Osteoblast (primary cell): ENCODE results near the gene ST6GALNAC5. TPM values are rescaled to one million over a fixed set of nuclear protein-coding genes. Genes with fewer than 3 reads are reported as not detected.

Experiments used
- DNase-seq: peaks from one replicate; pipeline ENCODE4 v3.0.0; 2011; ENCODE audit warnings: low spot score, mixed read lengths; ENCODE audit not compliant: insufficient read length; ENCODE audit errors: missing footprints
- H2AFZ ChIP-seq: 2 replicates; pipeline ENCODE4 v1.6.0; 2011; ENCODE audit warnings: mild to moderate bottlenecking, low read length
- H3K27ac ChIP-seq: 2 replicates; pipeline ENCODE4 v1.5.1; 2011; ENCODE audit warnings: mild to moderate bottlenecking, low read depth, low read length, moderate library complexity
- H3K27me3 ChIP-seq: 2 replicates; pipeline ENCODE4 v1.6.0; 2012; ENCODE audit warnings: mild to moderate bottlenecking, control low read depth, inconsistent platforms, low read length, moderate library complexity; ENCODE audit not compliant: insufficient read depth
- H3K36me3 ChIP-seq: 2 replicates; pipeline ENCODE4 v1.5.1; 2011; ENCODE audit warnings: mild to moderate bottlenecking, low read length, control low read depth, moderate library complexity; ENCODE audit not compliant: insufficient read depth
- H3K4me1 ChIP-seq: 2 replicates; pipeline ENCODE4 v1.5.1; 2011; ENCODE audit warnings: mild to moderate bottlenecking, low read length, control low read depth, moderate library complexity; ENCODE audit not compliant: insufficient read depth
- H3K4me2 ChIP-seq: 2 replicates; pipeline ENCODE4 v1.6.0; 2011; ENCODE audit warnings: mild to moderate bottlenecking, low read length; ENCODE audit not compliant: insufficient read depth
- H3K4me3 ChIP-seq: fragments of 200-600 bp; sonication (generic); 3 replicates; pipeline ENCODE4 v1.5.1; 2012; ENCODE audit warnings: mild to moderate bottlenecking, low read length, inconsistent platforms; ENCODE audit not compliant: insufficient read depth
- H3K79me2 ChIP-seq: 2 replicates; pipeline ENCODE4 v1.6.0; 2012; ENCODE audit warnings: mild to moderate bottlenecking, low read length, control low read depth, inconsistent platforms; ENCODE audit not compliant: insufficient read depth
- H3K9me3 ChIP-seq: 2 replicates; pipeline ENCODE4 v1.5.1; 2011; ENCODE audit warnings: low read depth, low read length, control low read depth
- H4K20me1 ChIP-seq: 2 replicates; pipeline ENCODE4 v1.6.0; 2012; ENCODE audit warnings: mild to moderate bottlenecking, low read length, control low read depth; ENCODE audit not compliant: insufficient read depth
- total RNA-seq: library from RNA; depleted of rRNA; stranded (reverse); fragments of >200 nt; gene quantifications from 2 replicates; pipeline ENCODE4 v1.2.3, GENCODE V29; 2012
- TF ChIP-seq, protein P1 (sequence below): IDR thresholded peaks from 2 replicates; pipeline ENCODE4 v1.5.1; 2011; ENCODE audit warnings: mild to moderate bottlenecking, low read depth, low read length, moderate library complexity; ENCODE audit errors: extremely low read depth

The ST6GALNAC5 gene
- total RNA-seq, 1 donor: 1.1 TPM

DNA sequence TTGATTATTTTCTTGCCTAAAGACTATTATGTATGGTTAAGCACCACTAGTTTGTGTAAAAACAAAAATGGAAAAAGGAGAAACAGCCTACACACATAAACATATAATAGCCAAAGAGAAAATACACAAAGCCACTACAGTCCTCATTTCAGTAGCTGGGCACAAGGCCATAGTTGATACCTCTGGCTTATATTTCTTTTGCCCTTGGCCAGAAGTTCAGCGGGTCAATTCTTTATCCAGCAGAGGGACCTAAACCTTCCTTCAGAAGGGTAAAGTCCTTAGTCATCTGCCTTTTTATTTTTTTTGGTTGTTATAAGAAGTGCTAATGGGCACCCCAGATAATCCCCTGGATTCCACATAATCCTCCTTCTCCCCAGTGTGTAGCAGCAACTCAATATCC, 217.8 kb downstream of the ST6GALNAC5 start:
- Histone ChIP-seq H3K27ac (no peak overlapping the region), H3K27me3 (no peaks in the 10 kb centered on the region), H2AFZ (no peak overlapping the region), H3K9me3 (no peaks in the 10 kb centered on the region), H3K4me2 (no peak overlapping the region), H3K36me3 (no peaks in the 10 kb centered on the region), H4K20me1 (no peaks in the 10 kb centered on the region), H3K4me1 (no peaks in the 10 kb centered on the region), H3K79me2 (no peaks in the 10 kb centered on the region), H3K4me3 (no peak overlapping the region)
- no peak for DNase-seq
- TF ChIP-seq, protein P1, sequence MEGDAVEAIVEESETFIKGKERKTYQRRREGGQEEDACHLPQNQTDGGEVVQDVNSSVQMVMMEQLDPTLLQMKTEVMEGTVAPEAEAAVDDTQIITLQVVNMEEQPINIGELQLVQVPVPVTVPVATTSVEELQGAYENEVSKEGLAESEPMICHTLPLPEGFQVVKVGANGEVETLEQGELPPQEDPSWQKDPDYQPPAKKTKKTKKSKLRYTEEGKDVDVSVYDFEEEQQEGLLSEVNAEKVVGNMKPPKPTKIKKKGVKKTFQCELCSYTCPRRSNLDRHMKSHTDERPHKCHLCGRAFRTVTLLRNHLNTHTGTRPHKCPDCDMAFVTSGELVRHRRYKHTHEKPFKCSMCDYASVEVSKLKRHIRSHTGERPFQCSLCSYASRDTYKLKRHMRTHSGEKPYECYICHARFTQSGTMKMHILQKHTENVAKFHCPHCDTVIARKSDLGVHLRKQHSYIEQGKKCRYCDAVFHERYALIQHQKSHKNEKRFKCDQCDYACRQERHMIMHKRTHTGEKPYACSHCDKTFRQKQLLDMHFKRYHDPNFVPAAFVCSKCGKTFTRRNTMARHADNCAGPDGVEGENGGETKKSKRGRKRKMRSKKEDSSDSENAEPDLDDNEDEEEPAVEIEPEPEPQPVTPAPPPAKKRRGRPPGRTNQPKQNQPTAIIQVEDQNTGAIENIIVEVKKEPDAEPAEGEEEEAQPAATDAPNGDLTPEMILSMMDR: no peak

GRCh38 chr1:77089756-77090155, 222.5 kb downstream of the ST6GALNAC5 start:
- H3K27ac ChIP-seq: no peak overlapping the region
- TF ChIP-seq, protein P1: no peak
- no peaks in the 10 kb centered on the region for H3K79me2 ChIP-seq

GRCh38 chr1:77095236-77095635, 228.0 kb downstream of the ST6GALNAC5 start:
- H3K27me3 ChIP-seq: no peaks in the 10 kb centered on the region
- H3K4me2 ChIP-seq: no peak overlapping the region
- no peak for DNase-seq
- H3K27ac ChIP-seq: no peak overlapping the region
- H3K36me3 ChIP-seq: no peaks in the 10 kb centered on the region
- no peaks in the 10 kb centered on the region for H3K9me3 ChIP-seq
- no peaks in the 10 kb centered on the region for H3K4me1 ChIP-seq
- TF ChIP-seq, protein P1: no peak
- no peaks in the 10 kb centered on the region for H3K79me2 ChIP-seq
- no peak overlapping the region for H3K4me3 ChIP-seq
- no peak overlapping the region for H2AFZ ChIP-seq
- H4K20me1 ChIP-seq: no peaks in the 10 kb centered on the region

More at GRCh38 chr1:77089756-77090155, 222.5 kb downstream of the ST6GALNAC5 start:
- no peak overlapping the region for H3K4me2 ChIP-seq
- H3K4me1 ChIP-seq: no peaks in the 10 kb centered on the region
- DNase-seq: peak; percentile 43
- no peaks in the 10 kb centered on the region for H3K9me3 ChIP-seq
- H4K20me1 ChIP-seq: no peaks in the 10 kb centered on the region
- no peak overlapping the region for H2AFZ ChIP-seq
- H3K4me3 ChIP-seq: no peak overlapping the region
- no peaks in the 10 kb centered on the region for H3K27me3 ChIP-seq
- H3K36me3 ChIP-seq: no peaks in the 10 kb centered on the region

- H3K9me3 ChIP-seq: no peaks in the 10 kb centered on the region
- no peak for DNase-seq
- TF ChIP-seq, protein P1: no peak
- no peaks in the 10 kb centered on the region for H3K36me3 ChIP-seq
- no peak overlapping the region for H2AFZ ChIP-seq
- no peaks in the 10 kb centered on the region for H3K27me3 ChIP-seq
- no peaks in the 10 kb centered on the region for H3K4me1 ChIP-seq
- no peak overlapping the region for H3K4me3 ChIP-seq
- H3K79me2 ChIP-seq: no peaks in the 10 kb centered on the region
- H3K27ac ChIP-seq: no peak overlapping the region
- H4K20me1 ChIP-seq: no peaks in the 10 kb centered on the region
- no peak overlapping the region for H3K4me2 ChIP-seq
Measured at GRCh38 chr1:77096496-77097255, 229.4 kb downstream of the ST6GALNAC5 start.
